Measurements from ENCODE around the gene C3orf22. TPM values are rescaled to one million over a fixed set of nuclear protein-coding genes. Genes with fewer than 3 reads are reported as not detected.
"Not testable (repeated sequence)": the region's sequence is repeated elsewhere in the genome, so short reads cannot be mapped to it uniquely, and the experiment has no call there.

The C3orf22 gene
- total RNA-seq, 1 experiment from 2014 or later = not detected

DNA sequence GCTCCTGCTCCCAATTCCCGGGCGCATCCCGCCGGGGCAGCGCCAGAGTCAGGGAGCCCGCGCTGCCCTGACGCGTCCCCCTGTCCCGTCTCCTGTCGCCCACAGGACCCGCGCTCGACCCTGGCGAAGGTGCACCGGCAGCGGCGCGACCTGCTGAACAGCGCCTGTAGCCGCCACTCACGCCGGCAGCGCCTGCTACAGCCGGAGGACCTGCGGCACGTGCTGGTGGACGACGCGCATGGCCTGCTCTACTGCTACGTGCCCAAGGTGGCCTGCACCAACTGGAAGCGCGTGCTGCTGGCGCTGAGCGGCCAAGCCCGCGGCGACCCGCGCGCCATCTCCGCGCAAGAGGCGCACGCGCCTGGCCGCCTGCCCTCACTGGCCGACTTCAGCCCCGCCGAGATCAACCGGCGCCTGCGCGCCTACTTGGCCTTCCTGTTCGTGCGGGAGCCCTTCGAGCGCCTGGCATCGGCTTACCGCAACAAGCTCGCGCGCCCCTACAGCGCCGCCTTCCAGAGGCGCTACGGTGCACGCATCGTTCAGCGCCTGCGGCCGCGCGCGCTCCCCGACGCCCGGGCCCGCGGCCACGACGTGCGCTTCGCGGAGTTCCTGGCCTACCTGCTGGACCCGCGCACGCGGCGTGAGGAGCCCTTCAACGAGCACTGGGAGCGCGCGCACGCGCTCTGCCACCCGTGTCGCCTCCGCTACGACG, 16.9 kb downstream of the C3orf22 start:
- peak; percentile 65 for DNase-seq
- Histone ChIP-seq H3K36me3 (replicated peaks; ENCODE audit: control insufficient read depth, insufficient read depth, low read length) (no peaks in the 10 kb centered on the region), H3K27me3 (ENCODE audit: control insufficient read depth, insufficient read depth, low read length) (no peaks in the 10 kb centered on the region), H3K4me3 (ENCODE audit: insufficient read depth, low read depth, low read length) (no peak overlapping the region)

- no peaks in the 10 kb centered on the region for H3K27me3 ChIP-seq (ENCODE audit: control insufficient read depth, insufficient read depth, low read length)
- no peaks in the 10 kb centered on the region for H3K36me3 ChIP-seq (replicated peaks; ENCODE audit: control insufficient read depth, insufficient read depth, low read length)
- no peak overlapping the region for H3K4me3 ChIP-seq (ENCODE audit: insufficient read depth, low read depth, low read length)
- peak; percentile 53 for DNase-seq
Measured at GRCh38 chr3:126540951-126541627, 17.6 kb downstream of the C3orf22 start.

- DNase-seq = no peak
- Histone ChIP-seq H3K4me3 (ENCODE audit: insufficient read depth, low read depth, low read length) (no peak overlapping the region), H3K36me3 (replicated peaks; ENCODE audit: control insufficient read depth, insufficient read depth, low read length) (no peaks in the 10 kb centered on the region), H3K27me3 (ENCODE audit: control insufficient read depth, insufficient read depth, low read length) (no peaks in the 10 kb centered on the region)
Measured at GRCh38 chr3:126540342-126540849, 18.3 kb downstream of the C3orf22 start.

GRCh38 chr3:126539558-126540250, 19.0 kb downstream of the C3orf22 start:
- Histone ChIP-seq H3K27me3 (ENCODE audit: control insufficient read depth, insufficient read depth, low read length) (no peaks in the 10 kb centered on the region), H3K36me3 (replicated peaks; ENCODE audit: control insufficient read depth, insufficient read depth, low read length) (no peaks in the 10 kb centered on the region), H3K4me3 (ENCODE audit: insufficient read depth, low read depth, low read length) (no peak overlapping the region)
- no peak for DNase-seq

DNA sequence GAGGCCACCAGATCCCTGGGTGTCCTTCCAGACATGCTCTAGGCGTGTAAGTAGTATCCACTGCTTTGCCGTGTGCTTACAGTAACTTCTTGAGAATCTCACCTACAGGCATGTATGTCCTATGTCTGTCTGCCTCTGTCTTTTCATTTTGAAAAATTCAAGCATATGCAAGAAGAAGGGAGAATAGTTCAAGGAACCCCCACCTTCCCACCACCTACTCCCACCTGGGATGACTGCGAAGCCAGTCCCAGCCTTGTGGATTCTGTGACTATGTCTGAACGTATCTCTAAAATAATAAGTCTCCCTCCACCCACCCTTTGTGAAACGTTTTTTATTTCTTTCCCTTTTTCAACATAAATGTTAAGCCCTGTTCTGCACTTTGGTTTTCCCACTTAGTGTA, 19.8 kb downstream of the C3orf22 start:
- DNase-seq = no peak
- H3K36me3 ChIP-seq (replicated peaks; ENCODE audit: control insufficient read depth, insufficient read depth, low read length) = no peaks in the 10 kb centered on the region
- no peaks in the 10 kb centered on the region for H3K27me3 ChIP-seq (ENCODE audit: control insufficient read depth, insufficient read depth, low read length)
- no peak overlapping the region for H3K4me3 ChIP-seq (ENCODE audit: insufficient read depth, low read depth, low read length)

GRCh38 chr3:126538316-126538715, 20.4 kb downstream of the C3orf22 start:
- Histone ChIP-seq H3K4me3 (ENCODE audit: insufficient read depth, low read depth, low read length) (no peak overlapping the region), H3K36me3 (replicated peaks; ENCODE audit: control insufficient read depth, insufficient read depth, low read length) (no peaks in the 10 kb centered on the region), H3K27me3 (ENCODE audit: control insufficient read depth, insufficient read depth, low read length) (no peaks in the 10 kb centered on the region)
- DNase-seq = no peak

- H3K4me3 ChIP-seq (ENCODE audit: insufficient read depth, low read depth, low read length) = no peak overlapping the region
- no peak for DNase-seq
- no peaks in the 10 kb centered on the region for H3K36me3 ChIP-seq (replicated peaks; ENCODE audit: control insufficient read depth, insufficient read depth, low read length)
- H3K27me3 ChIP-seq (ENCODE audit: control insufficient read depth, insufficient read depth, low read length) = no peaks in the 10 kb centered on the region
Measured at GRCh38 chr3:126537730-126538281, 20.9 kb downstream of the C3orf22 start.

GRCh38 chr3:126537116-126537729, 21.5 kb downstream of the C3orf22 start:
- Histone ChIP-seq H3K36me3 (replicated peaks; ENCODE audit: control insufficient read depth, insufficient read depth, low read length) (no peaks in the 10 kb centered on the region), H3K4me3 (ENCODE audit: insufficient read depth, low read depth, low read length) (no peak overlapping the region), H3K27me3 (ENCODE audit: control insufficient read depth, insufficient read depth, low read length) (no peaks in the 10 kb centered on the region)
- DNase-seq = no peak

DNA sequence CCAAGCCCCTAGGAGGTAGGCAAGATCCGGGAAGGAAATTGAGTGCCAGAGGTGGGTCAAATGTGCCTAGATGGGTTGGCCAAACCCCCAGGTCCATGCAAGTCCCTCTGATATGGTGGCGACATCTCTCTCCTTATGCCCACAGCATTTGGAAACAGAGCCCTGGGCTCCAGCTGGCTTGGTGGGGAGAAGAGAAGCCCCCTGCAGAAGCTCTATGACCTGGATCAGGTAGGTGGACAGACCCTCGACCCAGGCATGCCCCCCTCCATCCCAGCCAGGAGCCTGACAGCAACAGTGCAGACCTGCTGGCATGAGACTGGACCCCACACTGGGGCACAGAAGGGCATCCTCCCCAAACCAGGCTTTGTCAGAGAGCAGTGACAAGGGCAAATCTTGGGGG, 22.6 kb downstream of the C3orf22 start:
- no peak overlapping the region for H3K4me3 ChIP-seq (ENCODE audit: insufficient read depth, low read depth, low read length)
- H3K27me3 ChIP-seq (ENCODE audit: control insufficient read depth, insufficient read depth, low read length) = no peaks in the 10 kb centered on the region
- DNase-seq = no peak
- H3K36me3 ChIP-seq (replicated peaks; ENCODE audit: control insufficient read depth, insufficient read depth, low read length) = no peaks in the 10 kb centered on the region

DNA sequence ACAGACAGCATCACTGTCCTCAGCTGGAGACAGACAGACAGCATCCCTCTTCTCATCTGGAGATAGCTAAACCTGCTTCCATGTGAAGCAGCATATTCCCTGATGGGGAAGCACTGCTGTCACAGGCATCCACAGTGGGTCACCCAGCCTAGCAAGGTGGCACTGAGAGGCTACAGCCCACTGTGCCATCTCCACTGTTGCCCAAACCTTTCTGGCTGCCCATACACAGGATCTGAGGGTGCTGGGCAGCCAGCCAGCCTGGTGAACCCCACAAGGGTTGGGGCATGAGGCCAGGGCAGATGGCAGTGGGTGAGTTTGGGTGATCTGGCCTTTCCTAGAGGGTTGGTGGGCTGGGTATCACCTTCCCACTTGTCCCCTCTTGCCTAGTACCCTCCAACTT, 23.1 kb downstream of the C3orf22 start:
- Histone ChIP-seq H3K27me3 (ENCODE audit: control insufficient read depth, insufficient read depth, low read length) (no peaks in the 10 kb centered on the region), H3K4me3 (ENCODE audit: insufficient read depth, low read depth, low read length) (no peak overlapping the region), H3K36me3 (replicated peaks; ENCODE audit: control insufficient read depth, insufficient read depth, low read length) (no peaks in the 10 kb centered on the region)
- no peak for DNase-seq

GRCh38 chr3:126534716-126535115, 24.0 kb downstream of the C3orf22 start:
- not testable (repeated sequence) for H3K36me3 ChIP-seq (replicated peaks; ENCODE audit: control insufficient read depth, insufficient read depth, low read length); H3K27me3 ChIP-seq (ENCODE audit: control insufficient read depth, insufficient read depth, low read length); DNase-seq; H3K4me3 ChIP-seq (ENCODE audit: insufficient read depth, low read depth, low read length)

DNA sequence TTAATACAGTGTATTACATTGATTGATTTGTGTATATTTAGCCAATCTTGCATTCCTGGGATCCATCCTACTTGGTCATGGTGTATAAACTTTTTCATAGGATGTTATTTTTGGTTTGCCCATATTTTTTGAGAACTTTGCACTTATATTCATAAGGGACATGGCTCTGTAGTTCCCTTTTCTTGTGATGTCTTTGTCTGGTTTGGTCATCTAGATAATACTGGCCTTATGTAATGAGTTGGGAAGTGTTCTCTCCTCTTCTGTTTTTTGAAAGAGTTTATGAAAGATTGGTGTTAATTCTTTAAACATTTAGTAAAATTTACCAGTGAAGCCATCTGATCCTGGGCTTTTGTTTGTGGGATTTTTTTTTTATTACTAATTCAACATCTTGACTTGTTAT, 25.2 kb downstream of the C3orf22 start:
- no peaks in the 10 kb centered on the region for H3K36me3 ChIP-seq (replicated peaks; ENCODE audit: control insufficient read depth, insufficient read depth, low read length)
- DNase-seq = no peak
- no peaks in the 10 kb centered on the region for H3K27me3 ChIP-seq (ENCODE audit: control insufficient read depth, insufficient read depth, low read length)
- no peak overlapping the region for H3K4me3 ChIP-seq (ENCODE audit: insufficient read depth, low read depth, low read length)

- no peaks in the 10 kb centered on the region for H3K36me3 ChIP-seq (replicated peaks; ENCODE audit: control insufficient read depth, insufficient read depth, low read length)
- no peak overlapping the region for H3K4me3 ChIP-seq (ENCODE audit: insufficient read depth, low read depth, low read length)
- no peak for DNase-seq
- no peaks in the 10 kb centered on the region; the same call in 1 of the 2 replicates for H3K27me3 ChIP-seq (ENCODE audit: control insufficient read depth, insufficient read depth, low read length)
Measured at GRCh38 chr3:126531051-126531330, 27.7 kb downstream of the C3orf22 start.

DNA sequence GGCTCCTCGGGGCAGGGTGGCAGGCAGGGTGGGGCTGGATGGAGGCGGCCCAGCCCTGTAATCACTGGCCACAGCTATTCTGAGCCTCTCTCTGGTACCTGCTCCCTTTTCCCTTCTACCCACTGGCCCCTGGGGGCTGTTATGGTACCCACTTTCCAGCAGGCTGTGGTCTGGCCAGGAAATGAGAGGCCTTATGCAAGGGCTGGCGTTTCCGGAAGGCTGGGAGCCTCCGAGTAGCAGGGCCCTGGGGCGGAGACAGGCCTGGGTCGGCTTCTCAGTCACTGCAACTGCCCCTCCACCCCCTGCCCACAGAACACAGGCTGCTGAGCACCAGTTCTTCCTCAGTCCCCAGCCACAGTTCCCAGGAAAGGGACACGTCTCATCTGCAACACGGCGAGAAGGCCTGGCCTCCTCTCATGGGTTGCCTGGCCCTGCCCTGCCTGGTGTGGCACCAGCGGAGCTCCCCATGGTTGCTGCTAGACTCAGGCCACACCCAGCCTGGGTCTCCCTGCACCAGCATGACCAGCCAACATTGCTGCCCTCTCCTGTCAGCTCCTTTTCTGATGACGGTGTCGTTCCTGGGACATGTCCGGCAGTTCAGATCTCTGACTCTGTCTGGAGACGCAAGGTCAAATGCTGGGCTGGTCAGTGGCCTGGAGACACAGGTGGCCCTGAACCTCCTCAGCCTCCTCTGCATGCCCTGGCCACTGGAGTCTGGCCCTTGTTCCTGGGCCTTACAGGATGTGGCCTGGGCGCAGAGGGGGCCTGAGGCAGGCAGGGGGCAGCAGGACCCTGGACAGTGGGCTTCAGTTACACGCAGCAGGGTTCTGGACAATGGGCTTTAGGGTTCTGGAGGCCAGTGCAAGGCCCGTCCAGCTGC, 28.3 kb downstream of the C3orf22 start:
- no peaks in the 10 kb centered on the region; the same call in 1 of the 2 replicates for H3K27me3 ChIP-seq (ENCODE audit: control insufficient read depth, insufficient read depth, low read length)
- H3K4me3 ChIP-seq (ENCODE audit: insufficient read depth, low read depth, low read length) = no peak overlapping the region
- H3K36me3 ChIP-seq (replicated peaks; ENCODE audit: control insufficient read depth, insufficient read depth, low read length) = no peaks in the 10 kb centered on the region
- DNase-seq = peak; percentile 73

All from H7 (cell line).